Dermis blood vessel endothelial cell (primary cell): Measurements from ENCODE around the gene TMEM208. TPM values are rescaled to one million over a fixed set of nuclear protein-coding genes. Genes with fewer than 3 reads are reported as not detected.

Source experiments
- DNase-seq: peaks from one replicate; pipeline ENCODE4 v3.0.0; 2010
- total RNA-seq: library from RNA; depleted of rRNA; stranded (reverse); fragments of >200 nt; gene quantifications from 2 replicates; pipeline ENCODE4 v1.2.3, GENCODE V29; 2014

The TMEM208 gene
- total RNA-seq, 1 donor from 2014 or later, result 31.7 TPM

DNA sequence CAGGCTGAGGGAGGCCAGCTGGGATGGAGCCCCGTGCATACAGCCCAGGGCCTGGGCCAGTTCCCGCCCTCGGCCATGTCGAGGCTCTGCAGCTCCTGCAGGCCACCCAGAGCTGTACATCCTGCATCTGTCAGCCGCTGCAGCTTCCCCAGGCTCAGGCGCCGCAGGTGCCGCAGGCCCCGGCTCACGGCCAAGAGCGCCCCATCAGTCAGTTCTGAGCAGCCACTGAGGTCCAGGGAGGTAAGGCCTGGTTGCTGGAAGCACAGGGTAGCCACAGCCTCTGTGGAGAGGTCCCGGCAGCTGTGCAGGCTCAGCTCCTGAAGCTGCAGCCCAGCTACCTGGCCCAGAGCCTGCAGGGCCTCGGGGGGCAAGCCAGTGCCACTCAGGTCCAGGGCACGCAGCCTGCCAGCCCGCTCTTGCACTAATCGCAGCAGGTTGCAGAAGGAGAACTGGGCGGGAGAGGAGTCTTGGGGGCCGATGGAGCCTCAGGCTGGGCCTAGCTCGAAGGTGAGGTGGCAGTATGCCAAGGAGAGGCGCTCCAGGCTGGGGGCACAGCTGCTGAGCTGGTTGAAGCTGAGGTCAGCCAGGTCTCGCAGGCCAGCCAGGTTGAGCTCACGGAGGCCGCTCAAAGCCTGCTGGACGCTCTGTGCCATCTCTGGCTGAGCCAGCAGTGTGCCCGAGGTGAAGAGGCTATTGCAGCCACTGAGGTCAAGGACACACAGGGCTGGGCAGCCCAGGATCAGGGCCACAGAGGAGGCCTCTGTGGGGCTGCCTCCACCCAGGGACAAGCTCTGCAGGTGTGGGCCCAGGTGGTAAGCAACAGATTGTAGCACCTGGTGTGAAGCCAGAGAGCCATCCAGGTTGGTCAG is 16.6 kb upstream of the TMEM208 start:
- no peak for DNase-seq

DNA sequence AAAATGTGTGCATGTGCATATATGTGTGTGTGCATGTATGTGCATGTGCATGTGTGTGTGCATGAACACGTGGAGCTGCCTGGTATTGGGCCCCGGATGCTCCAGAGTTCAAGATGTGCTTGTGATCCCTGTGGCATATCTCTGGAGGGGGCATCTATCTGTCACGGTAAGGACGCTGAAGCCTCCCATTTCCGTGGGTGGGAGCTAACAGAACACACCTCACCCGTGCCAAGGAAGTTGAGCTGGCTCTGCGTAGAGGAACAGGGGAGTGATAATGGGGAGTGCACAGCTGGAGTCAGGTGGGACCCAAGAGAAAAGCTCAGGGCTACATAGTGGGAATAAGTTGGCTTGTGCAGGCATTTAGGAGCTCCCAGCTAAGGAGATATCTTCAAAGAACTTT is 15.3 kb upstream of the TMEM208 start:
- no peak for DNase-seq

DNA sequence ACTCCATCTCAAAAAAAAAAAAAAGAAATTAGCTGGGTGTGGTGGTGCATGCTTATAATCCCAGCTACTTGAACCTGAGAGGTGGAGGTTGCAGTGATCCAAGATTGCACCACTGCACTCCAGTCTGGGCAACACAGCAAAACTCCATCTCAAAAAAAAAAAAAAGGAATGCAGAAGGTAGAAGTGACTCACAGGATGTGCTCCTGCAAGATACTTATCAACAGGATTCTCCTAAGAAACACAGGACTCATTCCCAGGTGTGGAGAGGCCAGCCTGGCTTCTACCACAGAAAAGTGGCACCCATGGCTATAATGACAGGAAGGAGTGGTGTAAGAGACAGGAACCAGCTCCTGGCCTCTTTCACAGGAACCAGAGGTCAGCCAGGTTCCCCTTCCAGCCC is 14.2 kb upstream of the TMEM208 start:
- peak; percentile 58 for DNase-seq

DNA sequence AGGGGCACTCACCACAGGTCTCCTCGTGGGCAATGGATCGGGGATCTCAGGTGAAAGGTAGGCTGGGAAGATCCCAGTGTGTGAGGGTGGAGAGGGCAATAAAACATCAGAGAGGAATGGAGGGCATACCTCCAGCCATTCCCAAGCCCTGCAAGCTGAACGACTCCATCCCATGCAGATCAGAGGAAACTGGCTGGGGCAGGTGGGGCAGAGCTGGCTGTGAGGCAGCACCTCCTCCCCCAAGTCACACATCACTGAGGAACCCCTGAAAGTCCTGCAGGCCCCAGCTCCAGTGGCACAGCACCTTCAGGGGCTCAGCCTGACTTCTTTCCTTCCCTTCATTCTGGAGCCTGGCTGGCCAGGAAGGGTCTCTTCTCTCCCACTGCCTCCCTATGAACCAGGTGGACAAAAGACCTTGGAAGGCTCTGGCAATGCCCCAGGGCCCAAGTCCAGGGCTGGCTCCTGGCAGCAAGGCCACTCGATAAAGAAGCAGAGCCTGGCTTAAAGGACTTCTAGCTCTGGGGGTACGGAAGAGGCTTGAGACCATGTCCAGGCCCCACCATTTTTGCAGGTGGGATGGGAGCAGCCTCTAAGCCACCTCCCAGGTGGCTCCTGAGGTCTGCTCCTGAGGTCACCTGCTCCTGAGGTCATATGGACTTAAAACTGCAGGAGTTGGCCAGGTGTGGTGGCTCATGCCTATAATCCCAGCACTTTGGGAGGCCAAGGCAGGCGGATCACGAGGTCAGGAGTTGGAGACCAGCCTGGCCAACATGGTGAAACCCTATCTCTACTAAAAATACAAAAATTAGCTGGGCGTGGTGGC is 13.5 kb upstream of the TMEM208 start:
- DNase-seq, result no peak

DNA sequence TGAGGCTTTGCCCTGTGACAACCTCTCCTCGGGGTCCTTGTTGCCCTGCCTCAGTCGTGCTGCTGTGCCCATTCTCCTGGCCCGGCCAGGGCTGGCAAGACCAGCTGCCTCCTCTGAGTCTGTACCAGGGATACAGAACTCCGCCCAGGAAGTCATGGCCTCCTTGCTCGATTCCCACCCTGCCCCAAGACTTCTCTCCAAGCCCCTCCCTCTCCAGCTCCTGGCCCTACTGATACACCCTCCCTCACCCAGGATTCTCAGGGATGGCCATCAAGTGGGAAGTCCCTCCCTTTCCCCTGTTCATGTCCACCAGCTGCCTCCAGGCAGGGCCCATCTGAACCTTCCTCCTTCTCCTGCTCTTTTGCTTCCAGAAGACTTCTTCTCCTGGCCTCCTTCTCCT is 11.2 kb upstream of the TMEM208 start:
- DNase-seq, result no peak

DNA sequence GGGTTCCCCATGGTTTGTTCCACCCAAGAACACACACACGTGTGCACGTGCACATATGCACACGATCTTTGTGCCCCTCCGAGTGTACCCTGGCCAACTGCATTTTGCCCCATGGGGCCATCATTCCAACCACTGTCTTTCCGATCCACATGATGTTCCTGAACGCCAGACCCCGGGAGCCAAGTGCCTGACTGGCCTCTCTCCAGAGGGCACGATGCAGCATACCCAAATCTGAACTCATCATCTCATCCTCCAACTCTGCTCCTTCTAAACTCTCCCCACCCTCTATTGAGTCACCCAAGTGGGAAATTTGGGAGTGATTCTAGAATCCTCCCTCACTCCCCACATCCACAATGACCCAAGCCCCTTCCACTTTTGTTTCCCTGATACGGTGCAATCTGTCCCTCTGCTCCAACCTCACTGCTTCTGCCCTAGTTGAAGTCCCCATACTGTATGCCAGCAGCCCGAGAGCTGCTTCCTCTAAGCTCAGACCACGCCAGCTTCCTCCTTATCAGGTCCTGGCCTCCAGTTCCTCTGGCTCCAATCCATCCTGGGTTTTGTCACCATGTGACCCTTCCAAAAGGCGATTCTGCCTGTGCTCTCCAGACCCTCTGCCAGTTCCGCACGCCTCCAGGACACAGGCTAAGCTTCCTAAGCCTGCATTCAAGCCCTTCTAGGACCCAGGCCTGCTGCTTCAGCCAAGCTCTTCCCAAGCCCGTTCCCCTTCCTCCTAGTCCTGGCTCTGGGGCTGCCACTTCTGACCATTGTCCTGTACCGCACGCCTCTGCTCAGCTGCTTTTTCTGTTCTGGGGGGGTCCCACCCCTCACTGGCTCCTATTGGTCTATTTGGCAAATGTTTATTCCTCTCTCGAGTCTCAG is 10.1 kb upstream of the TMEM208 start:
- DNase-seq, result peak; percentile 69

DNA sequence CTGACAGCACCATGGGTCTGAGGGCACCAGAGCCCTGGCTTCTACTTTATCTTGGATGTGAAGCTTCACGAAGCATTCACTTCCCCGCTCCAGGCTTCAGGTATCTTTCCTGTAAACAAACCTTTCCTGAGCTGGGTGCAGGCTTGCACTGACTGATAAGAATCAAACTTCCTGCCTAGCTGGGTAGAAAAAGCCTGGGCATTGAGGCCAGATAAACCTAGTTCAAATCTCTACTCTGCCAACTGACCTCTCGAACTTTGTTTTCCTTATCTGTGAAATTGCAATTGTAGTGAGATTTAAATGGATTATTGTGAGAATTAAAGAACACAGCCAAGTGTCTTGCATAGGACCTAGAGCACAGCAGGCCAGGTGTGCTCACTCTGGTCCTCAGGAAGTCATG is 2.9 kb upstream of the TMEM208 start:
- DNase-seq, result peak; percentile 27

DNA sequence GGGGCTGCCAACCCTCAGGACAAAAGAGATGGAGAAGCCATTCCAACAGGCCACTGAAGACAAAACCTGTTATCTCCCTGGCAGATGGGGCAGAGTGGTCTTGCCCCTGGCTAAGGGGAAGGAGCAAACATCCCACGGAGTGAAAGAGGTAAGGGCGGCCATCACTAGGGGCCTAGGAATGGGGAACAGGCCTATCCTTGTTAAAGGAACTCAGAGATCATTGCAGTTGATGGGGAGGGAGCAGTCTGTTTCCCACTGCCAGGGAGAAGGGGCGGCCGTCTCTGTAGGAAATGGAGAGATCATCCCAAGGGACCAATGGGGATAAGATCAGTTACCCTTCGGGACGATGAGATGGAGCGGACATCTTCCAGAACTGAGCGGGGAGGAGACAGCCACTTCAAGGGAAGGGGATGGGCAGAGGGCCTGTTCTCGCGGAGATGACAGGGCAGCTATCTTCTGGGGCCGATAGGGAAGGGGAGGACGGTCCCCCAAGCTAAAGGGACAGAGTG is 581 bp upstream of the TMEM208 start:
- no peak for DNase-seq

DNA sequence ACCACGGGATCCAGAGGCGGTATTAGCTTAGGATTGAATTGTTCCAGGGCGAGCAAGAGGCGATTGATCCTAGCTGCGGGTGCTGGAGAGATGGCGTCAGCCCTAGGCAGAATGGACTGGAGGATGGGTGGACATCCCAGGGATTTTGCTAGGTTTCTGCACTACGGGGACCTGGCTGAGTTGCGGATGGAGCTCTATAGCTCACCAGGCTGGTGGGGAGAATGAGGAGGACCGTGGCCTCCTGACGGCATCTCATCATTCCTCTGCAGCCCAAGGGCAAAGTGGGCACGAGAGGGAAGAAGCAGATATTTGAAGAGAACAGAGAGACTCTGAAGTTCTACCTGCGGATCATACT is 614 bp downstream of the TMEM208 start:
- DNase-seq, result no peak

DNA sequence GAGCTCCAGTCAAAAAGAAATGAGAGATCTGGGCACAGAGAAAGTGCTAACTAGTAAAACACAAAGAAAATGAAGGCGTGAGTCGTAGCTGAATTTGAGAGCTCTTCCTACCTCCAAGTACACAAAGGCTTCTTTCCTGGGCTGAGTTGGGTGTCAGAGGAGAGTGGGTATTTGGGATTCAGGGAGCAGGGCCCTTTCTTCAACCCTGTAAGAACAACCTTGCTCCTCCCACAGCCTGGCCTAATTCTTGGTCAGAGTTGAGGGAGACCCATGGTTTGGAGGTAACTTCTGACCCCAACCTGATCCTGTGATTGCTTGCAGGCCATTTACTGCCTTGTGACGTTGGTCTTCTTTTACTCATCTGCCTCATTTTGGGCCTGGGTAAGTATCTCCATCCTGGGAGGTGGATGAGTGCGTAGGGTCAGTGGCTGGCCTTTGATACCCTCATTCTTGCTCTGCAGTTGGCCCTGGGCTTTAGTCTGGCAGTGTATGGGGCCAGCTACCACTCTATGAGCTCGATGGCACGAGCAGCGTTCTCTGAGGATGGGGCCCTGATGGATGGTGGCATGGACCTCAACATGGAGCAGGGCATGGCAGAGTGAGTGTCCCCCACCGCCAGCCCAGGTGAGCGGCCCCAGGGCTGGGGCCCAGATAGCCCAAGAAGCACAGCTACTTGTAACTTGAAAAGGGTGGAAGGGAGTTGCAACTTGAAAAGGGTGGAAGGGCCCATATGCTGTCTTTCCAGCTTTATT is 1.3 kb downstream of the TMEM208 start:
- no peak for DNase-seq

DNA sequence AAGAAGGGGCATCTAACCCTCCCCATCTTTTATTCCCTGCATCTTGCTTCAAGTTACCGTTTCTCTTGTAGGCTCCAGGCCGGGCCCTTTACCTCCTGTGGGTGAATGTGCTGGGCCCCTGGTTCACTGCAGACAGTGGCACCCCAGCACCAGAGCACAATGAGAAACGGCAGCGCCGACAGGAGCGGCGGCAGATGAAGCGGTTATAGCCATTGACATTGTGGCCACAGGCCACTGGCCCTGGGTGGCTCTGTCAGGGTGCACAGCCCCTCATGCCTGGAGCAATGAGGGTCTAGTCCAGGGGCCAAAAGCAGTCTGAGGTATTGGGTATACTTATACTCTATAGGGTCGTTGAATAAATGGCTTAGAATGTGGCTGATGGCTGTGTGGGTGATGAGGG is 2.0 kb downstream of the TMEM208 start:
- DNase-seq, result no peak

DNA sequence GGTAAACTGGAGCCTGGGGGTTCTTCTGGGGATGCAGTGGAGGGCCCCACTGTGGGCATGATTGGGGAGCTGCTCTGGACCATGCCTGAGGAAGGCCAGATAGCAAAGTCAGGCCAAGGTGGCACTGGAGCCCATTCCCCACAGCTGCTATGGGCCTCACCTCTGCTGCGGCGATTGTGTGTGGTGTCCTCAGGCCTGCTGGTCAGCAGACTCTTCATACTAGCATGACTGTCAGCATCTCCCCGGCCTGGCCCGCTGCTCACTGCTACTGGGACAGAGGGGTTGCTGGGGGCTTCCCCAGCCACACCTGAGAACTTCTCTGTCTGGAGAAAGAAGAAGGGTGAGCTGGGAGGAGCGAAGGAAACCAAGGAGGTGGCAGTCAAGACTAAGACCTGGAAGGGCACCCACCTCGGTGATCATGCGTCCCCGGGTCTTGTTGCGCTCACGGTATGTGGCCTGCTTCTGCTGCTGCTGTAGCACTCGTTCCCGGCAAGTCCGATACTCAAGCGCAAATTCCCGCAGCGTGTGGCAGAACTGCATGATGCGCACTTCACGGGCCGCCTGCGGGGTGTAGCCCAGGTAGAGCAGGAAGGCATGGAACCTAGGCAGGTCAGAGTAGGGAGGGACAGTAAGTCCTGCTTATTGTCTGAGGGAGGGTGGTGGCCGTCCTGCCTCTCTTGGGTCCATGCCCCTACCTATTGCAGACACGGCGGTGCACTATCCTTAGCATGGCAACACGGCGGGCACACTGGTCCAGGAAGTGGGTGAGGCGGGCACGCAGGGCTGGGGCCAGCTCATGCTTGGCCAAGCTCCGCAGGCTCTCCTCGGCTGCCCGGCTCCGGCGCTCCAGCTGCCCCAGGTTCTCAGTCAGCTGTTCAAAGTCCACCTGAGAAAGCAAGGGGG is 3.2 kb downstream of the TMEM208 start:
- DNase-seq, result no peak

DNA sequence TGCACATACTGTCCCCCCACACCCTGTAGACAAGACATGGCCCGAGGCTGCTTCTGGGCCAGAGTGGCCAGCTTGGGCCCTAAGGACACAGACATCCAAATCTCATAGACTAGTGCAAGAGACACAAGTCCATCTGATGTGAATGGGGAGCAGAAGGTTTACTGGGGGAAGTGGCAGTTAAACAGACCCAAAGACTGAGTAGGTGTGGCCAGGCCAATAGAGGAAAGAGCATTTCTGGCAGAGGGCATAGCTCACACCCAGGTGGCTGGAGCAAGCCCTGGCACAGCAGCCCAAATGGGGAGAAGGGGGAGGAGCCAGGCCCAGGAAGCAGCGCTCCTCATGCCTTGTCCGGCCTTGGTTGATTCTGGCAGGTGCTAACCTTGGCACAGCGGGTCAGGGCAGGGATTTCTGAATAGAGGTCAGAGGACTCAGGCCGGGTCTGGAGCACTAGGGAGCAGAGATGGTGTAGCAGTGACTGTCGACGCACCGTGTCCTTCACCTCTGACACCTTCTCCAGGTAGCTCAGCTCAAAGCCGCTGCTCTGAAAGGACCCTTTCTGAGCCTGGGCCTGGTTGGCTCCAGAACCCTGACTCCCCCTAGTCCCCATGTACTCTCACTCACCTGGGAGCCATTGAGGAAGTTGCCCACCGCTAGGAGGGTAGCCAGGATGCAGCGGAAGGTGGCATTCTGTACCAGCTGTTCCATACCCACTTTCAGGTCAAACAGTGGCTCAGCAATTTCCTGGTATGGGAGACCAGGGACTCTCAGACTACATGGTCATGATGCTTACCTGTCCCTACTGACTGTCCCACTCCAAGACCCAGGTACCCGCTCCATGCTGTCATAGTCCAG is 4.1 kb downstream of the TMEM208 start:
- no peak for DNase-seq

DNA sequence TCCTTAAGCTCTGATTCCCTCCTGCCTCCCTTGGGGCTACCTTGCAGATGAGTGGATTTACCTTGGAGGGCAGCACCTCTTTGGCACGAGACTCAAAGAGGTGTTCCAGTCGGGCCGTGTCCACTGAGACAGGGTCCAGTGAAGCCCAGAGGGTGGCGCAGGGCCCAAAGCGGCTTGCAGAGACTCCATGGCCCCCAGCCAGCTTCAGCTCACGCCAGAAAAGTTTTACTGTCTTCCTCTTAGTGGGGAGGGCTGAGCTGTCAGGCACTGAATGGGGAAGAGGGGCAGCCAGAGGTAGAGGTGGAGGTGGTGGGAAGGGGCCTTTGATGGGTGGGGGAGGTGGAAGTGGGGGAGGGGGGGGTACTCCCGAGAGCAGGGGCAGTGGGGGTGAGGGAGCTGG is 6.7 kb downstream of the TMEM208 start:
- DNase-seq, result no peak

DNA sequence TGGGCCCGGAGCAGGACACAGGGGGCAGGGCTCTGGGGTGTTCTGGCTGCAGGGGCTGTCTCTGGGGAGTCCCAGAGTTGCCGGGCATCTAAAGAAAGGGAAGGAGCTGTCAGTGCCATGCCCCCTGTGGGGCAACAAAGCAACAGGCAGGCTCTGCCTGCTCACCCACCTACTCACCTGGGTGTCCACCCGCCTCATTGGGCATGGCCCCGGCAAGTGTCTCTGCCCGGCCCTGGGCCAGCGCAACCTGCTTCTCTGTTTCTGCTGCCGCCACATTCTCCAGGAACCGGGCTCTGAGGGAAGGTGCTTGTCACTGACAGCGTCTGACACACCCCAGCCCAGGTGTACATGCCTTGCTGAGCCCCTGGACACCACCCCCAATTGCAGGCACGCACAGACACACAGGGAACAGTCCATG is 7.3 kb downstream of the TMEM208 start:
- DNase-seq, result no peak

DNA sequence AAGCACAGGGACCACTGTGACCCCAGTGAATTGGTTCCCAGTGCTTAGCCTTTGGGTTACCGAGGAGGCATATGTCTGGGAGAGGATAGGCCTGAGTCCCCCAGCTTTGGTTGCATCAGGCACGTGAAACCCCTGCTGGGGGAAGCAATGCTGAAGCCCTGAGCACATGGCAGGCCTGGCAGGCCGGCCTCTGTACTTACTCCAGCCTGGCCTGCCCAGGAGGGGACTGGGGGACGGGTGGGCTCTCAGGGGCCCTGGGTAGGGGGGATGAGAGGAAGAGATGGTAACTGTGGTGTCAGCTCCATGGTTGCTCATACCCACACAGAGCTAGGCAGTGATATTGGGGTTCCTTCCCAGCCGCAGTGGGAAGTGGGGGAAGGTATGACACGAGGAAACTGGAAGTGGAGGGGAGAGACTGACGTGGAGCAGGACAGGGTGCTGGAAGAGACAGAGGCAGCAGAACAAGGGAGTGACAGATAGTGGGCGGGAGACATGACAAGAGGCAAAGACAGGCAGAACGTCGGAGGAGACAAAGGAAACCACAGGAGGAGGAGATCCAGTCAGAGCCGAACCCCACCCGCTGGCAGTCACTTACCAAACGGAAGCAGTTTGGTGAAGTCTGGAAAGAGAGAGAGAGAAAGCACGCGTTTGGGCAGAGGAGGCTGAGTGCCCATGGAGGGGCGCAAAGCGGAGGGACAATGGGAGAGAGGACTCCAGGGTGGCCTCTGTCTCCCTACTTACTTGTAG is 9.1 kb downstream of the TMEM208 start:
- DNase-seq, result no peak

DNA sequence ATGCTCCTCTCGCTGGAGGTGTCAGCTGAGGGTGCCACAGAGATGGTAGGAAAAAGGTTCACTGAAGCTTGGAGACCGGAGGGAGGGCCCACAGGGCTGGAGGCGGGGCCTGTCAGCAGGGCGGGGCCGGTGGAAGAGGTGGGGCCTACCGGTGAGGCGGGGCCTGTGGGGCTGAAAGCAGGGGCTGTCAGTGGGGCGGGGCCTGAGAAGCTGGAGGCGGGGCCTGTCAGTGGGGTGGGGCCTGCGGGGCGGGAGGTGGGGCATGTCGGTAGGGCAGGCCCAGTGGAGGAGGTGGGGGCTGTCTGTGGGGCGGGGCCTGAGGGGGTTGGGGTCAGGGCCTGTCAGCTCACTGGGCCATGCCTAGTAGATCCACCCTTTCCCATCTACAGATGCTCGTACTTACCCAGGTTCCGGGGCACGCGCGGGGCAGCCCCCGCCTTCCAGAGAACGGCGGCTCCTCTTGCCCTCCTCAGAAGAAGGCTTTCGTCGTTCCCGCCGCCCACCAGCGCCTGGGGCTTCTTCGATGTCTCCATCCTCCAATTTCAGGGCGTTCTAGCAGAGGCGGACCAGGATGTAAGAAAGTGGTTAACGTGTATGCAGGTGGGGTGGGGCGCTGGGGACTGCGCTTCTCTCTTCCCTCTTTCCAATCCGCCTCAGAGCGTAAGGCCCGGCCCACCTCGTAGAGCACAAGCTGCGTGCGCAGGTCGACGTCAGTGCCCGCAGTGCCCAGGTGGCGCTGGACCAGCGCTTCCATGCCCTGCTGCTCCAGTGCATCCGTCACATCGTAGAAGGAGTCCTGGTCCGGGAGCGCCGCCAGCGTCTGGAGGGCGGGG is 9.8 kb downstream of the TMEM208 start:
- DNase-seq, result peak; percentile 67
